Astrocyte of the cerebellum (primary cell): Measurements from ENCODE around the gene ATP6V0C.

Source experiments
- DNase-seq: peaks from one replicate; pipeline ENCODE4 v3.0.0-alpha.2; 2011; ENCODE audit warnings: low read depth
- H3K4me3 ChIP-seq: 2 replicates; pipeline ENCODE4 v1.5.1; 2011; ENCODE audit warnings: mild to moderate bottlenecking, low read depth, low read length, moderate library complexity
- in situ Hi-C: cut with HindIII; loops from 2 replicates; pipeline ENCODE4 v1.10.0; 2017; ENCODE audit warnings: low sequenced_read_pairs
- TF ChIP-seq, protein P1 (sequence below): IDR thresholded peaks from 2 replicates; pipeline ENCODE4 v1.5.1; 2012; ENCODE audit warnings: low read length, low read depth, moderate library complexity, mild to moderate bottlenecking; ENCODE audit errors: missing control alignments

The ATP6V0C gene

DNA sequence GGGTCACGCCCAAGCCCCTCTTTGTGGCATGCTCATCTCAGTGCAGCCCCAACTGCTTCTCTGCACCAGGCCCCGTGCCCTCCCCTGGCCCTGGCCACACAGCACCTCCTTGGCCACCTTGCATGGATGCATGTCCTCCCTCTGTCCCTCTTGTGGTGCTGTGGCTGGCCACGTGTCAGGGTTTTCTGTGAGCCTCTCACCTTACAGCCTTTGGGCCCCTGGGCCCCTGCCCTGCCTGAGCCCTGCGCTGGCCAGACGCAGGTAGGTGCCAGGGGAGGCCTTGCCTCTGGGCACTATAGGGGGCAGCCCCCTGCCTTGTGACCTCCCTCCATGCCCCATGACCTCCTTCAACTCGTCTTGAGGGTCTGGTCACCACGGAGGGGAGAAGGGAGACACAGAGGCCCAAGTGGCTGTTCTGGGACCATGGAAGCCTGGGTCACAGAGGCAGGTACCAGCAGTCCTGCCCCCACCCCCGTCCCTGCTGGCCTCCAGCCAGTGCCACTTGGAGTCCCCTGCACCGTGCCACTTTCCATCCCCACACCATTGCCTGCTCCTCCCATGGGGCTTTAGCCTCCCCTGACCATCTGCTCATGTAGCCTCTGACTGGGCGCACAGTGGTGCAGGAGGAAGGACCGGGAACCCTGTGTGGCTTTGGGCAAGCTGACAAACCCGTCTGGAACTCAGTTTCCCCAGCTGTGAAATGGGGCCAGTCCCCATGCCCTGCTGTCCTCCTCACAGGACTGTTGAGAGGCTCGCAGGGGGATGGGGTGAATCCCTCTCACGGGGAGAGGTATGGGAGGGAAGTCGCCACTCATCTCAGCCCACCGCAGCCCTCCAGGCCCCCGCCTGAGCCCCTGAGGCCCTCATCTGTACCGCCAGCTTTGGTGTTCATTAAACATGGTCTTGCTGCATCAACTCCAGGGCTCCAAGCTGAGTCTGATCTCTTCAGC is 11.5 kb upstream of the ATP6V0C start:
- TF ChIP-seq, protein P1, sequence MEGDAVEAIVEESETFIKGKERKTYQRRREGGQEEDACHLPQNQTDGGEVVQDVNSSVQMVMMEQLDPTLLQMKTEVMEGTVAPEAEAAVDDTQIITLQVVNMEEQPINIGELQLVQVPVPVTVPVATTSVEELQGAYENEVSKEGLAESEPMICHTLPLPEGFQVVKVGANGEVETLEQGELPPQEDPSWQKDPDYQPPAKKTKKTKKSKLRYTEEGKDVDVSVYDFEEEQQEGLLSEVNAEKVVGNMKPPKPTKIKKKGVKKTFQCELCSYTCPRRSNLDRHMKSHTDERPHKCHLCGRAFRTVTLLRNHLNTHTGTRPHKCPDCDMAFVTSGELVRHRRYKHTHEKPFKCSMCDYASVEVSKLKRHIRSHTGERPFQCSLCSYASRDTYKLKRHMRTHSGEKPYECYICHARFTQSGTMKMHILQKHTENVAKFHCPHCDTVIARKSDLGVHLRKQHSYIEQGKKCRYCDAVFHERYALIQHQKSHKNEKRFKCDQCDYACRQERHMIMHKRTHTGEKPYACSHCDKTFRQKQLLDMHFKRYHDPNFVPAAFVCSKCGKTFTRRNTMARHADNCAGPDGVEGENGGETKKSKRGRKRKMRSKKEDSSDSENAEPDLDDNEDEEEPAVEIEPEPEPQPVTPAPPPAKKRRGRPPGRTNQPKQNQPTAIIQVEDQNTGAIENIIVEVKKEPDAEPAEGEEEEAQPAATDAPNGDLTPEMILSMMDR = no peak
- no peak for DNase-seq
- in situ Hi-C loops = no loop called here
- no peak overlapping the region for H3K4me3 ChIP-seq

DNA sequence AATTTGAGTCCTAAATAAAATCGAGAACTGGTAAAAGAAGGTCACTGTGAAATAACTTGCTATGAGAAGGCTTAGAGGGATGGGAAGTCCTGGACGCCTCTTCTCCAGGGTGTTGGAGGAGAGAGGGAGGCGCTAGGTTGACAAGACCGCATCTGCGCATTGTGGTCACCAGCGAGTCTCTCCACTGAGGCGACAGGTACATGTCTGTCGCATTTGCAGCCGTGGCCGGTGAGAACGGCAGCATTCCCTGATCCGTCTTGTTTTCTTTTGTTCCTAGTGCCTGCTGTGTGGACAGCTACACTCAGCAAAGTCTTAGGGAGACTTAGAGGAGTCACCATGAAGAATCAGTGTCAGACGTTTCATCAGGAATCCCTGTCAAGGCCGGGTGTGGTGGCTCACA is 8.1 kb upstream of the ATP6V0C start:
- H3K4me3 ChIP-seq = no peak overlapping the region
- TF ChIP-seq, protein P1 = no peak
- in situ Hi-C loops = no loop called here
- no peak for DNase-seq

DNA sequence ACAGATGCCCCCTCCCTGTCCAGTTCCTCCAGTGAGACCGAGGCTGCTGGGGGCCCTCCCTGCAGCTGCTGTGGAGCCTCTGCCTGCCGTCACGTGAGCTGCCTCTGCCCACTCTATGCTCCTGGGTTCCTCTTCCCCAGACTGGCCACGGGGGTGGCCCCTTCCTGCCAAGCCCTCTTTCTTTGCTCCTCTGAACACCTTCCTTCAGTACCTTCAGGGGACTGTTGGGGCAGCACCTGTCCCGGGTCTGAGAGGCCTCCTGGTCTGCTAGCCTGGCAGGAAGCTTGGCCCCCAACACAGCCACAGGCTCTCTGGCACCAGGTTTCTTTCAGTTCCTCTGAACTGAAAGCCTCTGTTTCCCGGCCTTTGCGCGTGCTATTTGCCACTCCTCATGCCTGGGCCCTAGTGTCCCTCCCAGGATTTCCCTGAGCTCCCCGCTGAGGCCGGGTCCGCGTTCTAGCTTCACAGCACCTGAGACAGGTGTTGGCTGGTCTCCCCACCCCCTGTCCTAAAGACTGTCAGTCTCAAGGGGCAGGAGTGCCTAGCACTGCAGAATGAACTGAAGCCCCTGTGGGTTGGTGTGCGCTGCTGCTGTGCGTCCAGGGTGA is 6.6 kb upstream of the ATP6V0C start:
- no peak overlapping the region for H3K4me3 ChIP-seq
- in situ Hi-C loops = no loop called here
- DNase-seq = no peak
- TF ChIP-seq, protein P1 = no peak

DNA sequence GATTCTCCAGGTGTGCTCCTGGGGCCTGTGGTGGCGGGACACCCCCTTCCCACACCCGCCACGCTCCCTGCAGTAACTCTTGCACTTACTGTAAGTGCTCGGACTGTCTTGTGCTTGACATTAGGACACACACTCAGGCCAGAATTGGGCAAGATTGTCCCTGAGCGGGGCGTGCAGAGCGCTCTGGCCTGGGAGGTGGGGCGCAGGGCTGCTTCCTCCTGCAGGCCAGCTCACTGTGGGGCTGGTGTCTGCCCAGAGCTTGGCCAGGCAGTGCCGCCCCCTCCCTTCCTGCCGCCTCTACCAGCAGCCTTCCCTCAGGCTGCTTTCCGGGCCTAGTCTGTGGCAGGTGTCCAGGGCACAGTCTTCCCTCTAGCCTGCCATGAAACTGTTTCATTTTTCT is 6.1 kb upstream of the ATP6V0C start:
- in situ Hi-C loops = no loop called here
- TF ChIP-seq, protein P1 = no peak
- no peak overlapping the region for H3K4me3 ChIP-seq
- no peak for DNase-seq

DNA sequence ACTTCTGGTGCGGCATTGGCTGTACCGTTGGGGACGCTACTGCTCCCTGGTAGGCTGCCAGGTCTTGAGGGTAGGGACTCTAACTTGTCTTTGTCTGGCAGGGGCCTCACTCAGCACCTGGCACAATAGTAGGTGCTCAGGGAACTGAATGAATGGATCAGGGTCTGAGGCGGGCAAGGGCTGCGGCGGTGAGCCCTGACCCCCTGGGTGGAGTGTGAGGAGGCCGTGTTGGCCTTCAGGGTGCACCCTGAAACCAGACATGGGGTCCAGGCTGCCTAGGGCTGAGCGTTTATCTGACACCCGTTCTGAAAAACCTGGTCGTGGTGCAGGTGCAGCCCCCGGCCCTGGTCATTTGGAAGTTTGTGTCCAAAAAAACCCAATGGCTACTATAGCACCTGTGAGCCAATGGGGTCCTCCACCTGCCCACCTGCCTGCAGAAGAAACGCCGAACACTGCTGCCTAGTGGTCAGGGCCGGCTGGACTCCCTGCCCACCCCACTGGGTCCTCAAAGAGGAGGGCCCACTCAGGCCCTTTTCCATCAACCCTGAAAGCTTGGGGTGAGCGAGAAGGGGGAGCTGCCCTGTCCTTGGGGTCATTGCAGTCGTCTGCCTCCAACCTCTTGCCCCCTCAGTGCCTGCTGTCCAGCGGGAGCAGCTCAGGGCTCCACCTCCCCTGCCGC is 4.9 kb upstream of the ATP6V0C start:
- no peak overlapping the region for H3K4me3 ChIP-seq
- TF ChIP-seq, protein P1 = no peak
- in situ Hi-C loops = no loop called here
- no peak for DNase-seq

DNA sequence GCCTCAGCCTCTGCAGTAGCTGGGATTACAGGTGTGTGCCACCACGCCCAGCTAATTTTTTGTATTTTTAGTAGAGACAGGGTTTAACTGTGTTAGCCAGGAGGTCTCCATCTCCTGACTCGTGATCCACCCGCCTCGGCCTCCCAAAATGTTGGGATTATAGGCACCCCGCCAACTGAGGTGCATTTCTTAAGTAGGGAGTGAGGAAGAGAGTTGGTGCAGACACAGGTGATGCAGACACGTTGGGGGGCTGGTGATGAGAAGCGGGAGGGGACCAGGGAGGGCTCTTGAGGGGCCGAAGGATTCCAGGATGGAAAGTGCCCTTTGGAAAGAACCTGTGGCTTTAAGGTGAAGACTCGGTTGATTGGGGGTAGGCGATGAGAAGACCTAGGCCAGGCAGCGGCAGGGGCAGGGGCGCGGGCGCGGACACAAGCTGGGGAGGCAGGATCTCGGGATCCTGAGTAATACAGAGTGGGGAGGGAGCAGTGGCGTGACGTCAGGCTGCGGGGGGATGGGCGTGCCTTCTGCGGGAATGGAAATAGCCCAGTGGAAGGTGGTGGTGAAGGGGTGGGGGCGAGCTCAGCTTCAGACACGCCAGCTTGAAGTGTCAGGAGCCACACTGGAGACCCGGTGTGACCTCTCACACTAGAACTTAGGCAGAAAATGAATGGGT is 2.5 kb upstream of the ATP6V0C start:
- no peak overlapping the region for H3K4me3 ChIP-seq
- no peak for DNase-seq
- TF ChIP-seq, protein P1 = no peak
- in situ Hi-C loops = no loop called here
